Activated T-cell treated with anti-CD3 and anti-CD28 coated beads for 48 hours (primary cell): Measurements from ENCODE around the gene PTPN2.
A peak's percentile ranks its signal among the peaks of the same experiment; 100 is the strongest.
"Not testable (repeated sequence)": the region's sequence is repeated elsewhere in the genome, so short reads cannot be mapped to it uniquely, and the experiment has no call there.

Experiments
- DNase-seq: peaks from one replicate; pipeline ENCODE4 v3.0.0-alpha.2; 2020; ENCODE audit warnings: low read depth

Gene PTPN2

GRCh38 chr18:12883684-12884405 is at the start of gene PTPN2:
PTPN2 (minus strand) TSS chr18:12884237; CDS start chr18:12884141, 96 bp downstream.
- peak; percentile 91 for DNase-seq

GRCh38 chr18:12933327-12933726 is 49.3 kb upstream of the PTPN2 start:
- DNase-seq, result no peak

- DNase-seq, result no peak
Measured at GRCh38 chr18:12930908-12931307, 46.9 kb upstream of the PTPN2 start.

- DNase-seq, result no peak
Measured at GRCh38 chr18:12930376-12930775, 46.3 kb upstream of the PTPN2 start.

DNA sequence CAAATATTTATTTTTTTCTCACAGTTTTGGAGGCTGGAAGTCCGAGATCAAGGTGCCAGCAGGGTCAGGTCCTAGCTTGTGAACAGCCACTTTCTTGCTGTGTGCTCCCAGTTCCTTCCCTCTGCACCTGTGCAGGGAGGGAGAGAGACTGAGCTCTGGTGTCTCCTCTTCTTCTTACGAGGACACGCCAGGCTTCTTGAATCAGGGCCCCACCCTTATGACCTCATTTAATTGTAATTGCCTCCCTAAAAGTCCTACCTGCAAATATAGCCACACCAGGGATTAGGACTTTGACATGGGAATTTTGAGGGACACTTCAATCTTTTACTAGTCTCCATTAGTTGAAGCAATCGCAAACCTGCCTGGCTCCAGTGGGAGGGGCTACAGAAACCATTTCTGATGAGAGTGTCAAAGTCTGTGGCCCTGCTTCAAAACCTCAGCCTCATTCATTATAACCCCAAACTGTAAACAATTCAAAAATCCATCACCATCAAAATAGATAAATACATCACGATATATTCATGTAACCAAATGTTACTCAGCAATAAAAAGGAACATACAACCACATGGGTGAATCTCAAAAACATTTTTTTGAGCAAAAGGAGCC is 45.5 kb upstream of the PTPN2 start:
- no peak for DNase-seq

- no peak for DNase-seq
Measured at GRCh38 chr18:12928641-12929040, 44.6 kb upstream of the PTPN2 start.

- no peak for DNase-seq
Measured at GRCh38 chr18:12928206-12928605, 44.2 kb upstream of the PTPN2 start.

DNA sequence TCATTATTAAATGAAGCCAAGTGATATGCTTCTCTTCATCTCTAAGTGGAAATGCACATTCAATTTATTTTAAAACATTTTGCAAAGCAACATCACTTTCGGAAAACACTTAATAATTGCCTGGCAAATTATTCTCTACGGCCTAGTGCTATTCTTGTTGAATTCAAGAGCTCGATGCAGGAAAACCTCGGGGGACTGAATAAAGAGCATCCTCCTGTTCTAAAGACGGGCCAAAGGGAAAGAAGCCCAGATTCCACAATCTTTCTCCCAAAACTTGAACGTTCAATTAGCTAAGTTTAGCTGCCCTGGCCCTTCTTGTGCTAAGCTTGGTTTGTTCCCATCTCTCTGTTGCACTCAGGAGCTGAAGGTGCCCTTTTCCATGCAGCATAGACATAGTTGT is 40.6 kb upstream of the PTPN2 start:
- no peak for DNase-seq

- DNase-seq, result no peak
Measured at GRCh38 chr18:12922266-12922665, 38.2 kb upstream of the PTPN2 start.

- peak; percentile 4 for DNase-seq
Measured at GRCh38 chr18:12921178-12921577, 37.1 kb upstream of the PTPN2 start.

- DNase-seq, result no peak
Measured at GRCh38 chr18:12911929-12912703, 28.1 kb upstream of the PTPN2 start.

DNA sequence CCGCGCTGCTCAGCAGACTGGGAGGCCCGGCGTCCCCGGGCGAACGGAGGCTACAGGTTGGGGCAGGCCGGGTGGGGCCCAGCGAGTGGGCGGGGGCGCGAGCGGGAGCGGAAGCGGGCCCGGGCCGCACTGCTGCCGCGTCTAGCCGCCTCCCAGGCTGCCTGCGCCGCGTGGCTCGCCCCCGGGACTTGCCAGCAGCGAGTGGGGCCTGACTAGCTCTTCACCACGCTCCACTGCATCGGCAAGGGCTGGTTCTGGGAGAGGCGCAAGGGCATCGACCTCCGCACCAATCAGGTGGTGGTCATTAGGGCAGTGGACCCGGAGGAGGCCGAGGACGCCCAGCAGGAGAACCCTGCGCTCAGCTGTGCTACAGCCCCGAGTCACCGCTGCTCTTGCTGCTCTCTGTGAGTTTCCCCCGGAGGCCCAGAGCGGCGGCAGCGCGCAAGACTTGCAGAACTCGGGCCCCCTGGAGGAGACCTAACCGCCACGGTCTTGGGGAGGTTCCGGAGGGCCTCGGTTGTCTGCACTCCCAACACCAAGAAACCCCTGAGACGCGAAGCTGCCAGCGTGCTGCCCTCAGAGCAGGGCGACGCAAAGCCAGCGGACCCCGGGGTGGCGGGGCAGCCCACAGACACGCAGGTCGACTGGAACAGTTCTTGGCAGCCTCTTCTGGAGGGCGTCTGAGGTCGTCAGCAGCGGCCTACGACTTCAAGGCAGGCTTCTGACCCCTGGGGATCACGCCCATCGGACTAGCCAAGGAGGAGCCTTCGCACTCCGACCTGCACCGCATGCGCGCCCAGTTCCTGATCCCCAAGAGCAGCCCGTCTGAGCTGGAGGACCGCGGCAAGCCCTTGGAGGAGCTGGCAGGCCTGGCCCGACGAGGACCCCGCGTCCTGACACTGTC is 27.2 kb upstream of the PTPN2 start:
- peak; percentile 60 for DNase-seq

- DNase-seq, result no peak
Measured at GRCh38 chr18:12908706-12909105, 24.7 kb upstream of the PTPN2 start.

- DNase-seq, result no peak
Measured at GRCh38 chr18:12907258-12907925, 23.4 kb upstream of the PTPN2 start.

- DNase-seq, result no peak
Measured at GRCh38 chr18:12906773-12907172, 22.7 kb upstream of the PTPN2 start.

DNA sequence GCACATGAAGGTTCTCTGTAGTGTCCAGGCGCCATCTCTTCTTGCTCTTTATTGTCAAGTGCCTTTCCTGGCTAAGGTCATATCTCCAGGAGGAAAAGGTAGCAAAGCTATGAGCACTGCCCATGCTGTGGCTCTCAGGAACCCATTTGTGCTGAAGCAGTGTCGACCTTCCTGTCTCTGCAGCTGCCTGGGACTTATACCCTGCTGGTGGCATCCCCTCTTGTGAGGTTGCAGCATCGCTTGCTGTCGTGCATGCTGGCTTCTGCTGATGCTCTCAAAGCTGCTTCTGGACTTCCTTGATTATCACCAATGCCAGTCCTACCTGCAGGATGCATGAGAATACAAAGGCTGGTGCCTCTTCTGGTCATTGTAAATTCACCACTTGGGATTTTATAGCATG is 22.1 kb upstream of the PTPN2 start:
- no peak for DNase-seq

GRCh38 chr18:12904012-12904516 is 20.0 kb upstream of the PTPN2 start:
- no peak for DNase-seq

DNA sequence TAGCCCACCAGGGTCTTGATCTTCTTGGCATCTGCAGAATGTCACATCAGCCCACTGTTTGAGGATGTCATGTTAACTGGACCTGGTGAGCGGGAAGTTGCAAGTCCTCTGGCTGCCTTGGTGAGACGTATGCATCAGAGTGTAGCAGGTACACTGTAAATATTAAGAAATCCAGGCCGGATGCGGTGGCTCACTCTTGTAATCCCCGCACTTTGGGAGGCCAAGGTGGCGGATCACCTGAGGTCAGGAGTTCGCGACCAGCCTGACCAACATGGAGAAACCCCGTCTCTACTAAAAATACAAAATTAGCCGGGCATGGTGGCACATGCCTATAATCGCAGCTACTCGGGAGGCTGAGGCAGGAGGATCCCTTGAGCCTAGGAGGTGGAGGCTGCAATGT is 17.2 kb upstream of the PTPN2 start:
- not testable (repeated sequence) for DNase-seq

- not testable (repeated sequence) for DNase-seq
Measured at GRCh38 chr18:12896784-12897333, 12.8 kb upstream of the PTPN2 start.

GRCh38 chr18:12895626-12896025 is 11.6 kb upstream of the PTPN2 start:
- DNase-seq, result no peak

- no peak for DNase-seq
Measured at GRCh38 chr18:12895014-12895413, 11.0 kb upstream of the PTPN2 start.
